Hematopoietic multipotent progenitor cell treated with erythropoietin and hydrocortisone succinate and interleukin-3 and kit ligand, for 8 days (in vitro differentiated cells): ENCODE results near the gene CAMK2B.
"Not testable (repeated sequence)": the region's sequence is repeated elsewhere in the genome, so short reads cannot be mapped to it uniquely, and the experiment has no call there.

Experiments used
- DNase-seq: peaks from one replicate; pipeline ENCODE4 v3.0.0-alpha.2; 2015

Gene CAMK2B

DNA sequence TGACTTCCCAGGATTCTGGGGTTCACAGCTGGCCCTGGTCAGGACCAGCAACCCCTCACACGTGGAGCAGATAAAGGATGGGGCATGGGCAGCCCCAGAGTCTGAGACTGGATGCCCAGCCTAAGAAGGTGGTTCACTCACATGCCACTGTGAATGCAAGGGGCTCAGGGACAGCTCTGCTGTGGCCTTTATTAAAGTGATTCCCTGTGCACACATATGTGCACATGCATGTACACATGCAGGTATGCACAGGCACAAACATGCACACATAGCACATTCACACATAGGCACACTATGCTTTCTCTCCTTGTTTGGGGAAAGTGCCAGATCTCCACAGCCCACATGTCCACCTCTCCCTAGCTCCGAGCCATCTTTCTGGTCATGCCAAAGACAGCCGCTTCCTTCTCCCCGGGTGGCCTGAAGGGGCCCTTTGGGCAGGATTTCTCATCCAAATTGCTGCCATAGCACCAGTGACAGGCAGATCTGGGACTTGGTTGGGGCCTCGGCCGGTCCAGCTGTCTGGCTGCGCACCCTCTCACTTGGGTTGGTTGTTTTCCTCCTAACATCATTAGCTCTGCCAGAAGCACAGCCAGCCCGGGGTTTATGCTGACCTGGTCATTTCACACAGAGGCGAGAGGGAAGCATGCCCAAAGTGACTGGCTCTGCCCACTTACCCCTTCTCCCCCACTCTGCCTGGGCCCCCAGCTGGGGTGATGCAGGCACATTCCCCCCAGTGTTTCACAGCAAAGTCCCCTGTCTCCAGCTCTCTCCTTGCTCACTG, 137.6 kb downstream of the CAMK2B start:
- no peak for DNase-seq

DNA sequence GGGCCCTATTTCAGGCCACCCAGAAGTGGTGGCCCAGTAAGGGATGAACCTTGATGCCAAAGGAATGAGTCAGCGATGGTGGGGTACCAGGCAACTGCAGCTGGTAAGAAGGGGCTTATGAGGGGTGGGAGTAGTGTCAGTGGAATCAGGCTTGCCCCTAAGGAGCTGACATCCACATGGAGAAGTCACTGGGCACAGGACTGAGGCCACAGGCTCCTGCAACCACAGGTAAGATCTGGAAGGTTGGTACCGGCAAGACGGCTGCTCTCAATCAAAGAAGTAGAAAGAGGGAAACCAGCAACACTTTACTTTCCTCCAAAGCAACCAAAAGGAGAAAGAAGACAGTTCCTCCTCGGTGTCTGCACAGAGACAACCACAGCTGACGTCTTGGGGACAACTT, 138.7 kb downstream of the CAMK2B start:
- no peak for DNase-seq

DNA sequence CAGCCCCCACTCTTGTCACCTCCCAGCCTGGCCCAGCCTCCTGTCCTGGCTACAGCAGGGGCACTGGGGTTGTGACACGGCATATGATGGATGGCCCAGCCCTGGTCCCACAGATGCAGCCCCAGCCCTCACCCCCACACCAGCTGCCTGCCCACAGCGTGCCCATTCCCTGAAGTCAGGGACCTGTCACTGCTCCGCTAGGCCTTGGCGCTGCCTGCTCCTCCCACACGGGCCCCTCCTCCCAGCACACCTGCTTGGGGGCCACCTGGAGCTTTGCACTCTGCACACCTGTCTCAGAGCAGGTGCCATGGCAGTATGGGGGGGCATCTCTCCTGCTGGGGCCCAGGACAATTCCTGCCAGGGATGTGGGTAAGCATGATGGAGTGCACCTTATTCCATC, 139.7 kb downstream of the CAMK2B start:
- no peak for DNase-seq

DNA sequence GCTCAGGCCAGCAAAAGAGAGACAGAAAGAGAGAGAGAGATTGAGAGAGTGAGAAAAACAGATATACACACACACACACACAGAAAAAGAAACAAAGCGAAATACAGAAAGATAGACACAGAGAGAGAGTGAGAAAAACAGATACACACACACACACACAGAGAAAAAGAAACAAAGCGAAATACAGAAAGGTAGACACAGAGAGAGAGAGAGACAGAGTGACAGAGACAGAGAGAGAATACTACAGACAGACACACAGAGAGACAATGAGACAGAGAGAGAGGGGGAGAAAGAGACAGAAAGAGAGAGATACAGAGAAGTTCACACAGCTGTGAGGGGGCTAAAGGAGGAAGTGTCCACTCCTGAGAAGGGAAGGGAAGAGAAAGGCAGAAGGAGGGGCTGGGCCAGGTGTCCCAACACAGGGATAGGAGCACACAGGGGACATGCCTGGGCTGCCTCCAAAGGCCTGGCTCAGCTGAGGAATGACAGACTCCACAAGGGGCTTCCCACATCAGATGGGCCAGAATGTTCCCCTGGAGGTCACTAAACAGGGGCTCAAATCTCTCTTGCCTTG, 140.4 kb downstream of the CAMK2B start:
- DNase-seq: no peak

DNA sequence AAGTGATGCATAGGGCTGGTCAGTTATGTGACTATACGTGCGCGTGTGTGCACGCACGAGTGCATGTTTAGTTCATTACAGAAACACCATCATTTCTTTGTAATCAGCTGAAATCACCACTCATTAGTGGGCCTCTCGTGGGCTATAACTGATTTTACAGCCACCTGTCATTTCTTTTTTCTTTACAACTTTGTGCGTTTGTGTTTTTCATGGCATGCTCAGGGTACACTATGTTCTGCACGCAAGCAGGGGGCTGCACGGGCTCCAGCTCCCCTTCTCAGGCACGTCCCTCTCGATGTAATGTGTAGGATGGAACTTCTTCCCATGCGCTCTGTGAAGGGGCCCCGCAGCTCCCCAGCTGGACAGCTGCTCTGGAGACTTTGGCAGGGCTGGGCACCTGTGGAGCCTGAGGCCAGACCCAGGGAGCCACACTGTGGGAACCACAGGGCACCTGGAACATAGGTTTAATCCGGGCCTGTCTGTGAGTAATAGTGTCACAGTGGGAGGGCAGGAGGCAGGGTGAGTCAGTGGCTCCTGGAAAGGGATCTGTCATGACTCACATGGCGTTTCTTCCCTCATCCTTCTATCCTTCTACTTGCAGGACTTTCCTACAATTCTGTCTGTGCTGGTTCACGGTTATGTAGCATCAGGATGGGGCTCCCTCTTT, 141.1 kb downstream of the CAMK2B start:
- DNase-seq: no peak

DNA sequence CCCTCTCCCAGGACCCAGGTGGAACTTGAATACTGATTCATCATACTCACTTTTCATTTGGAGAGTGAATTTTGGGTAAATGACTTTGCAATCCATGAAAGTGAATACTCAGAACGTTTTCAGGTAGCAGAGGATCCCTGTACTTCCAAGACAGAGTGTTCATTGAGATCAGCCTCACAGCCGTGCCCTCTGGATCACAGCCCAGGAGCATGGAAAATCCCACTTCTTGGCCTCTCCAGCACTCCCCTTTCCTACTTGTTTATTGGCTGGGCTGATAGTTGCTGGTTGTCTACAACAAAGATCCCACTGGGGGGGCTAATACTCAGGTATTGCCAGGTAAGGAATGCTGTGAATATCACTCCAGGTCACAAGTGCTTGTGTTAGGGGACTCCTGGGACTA, 142.0 kb downstream of the CAMK2B start:
- DNase-seq: no peak

DNA sequence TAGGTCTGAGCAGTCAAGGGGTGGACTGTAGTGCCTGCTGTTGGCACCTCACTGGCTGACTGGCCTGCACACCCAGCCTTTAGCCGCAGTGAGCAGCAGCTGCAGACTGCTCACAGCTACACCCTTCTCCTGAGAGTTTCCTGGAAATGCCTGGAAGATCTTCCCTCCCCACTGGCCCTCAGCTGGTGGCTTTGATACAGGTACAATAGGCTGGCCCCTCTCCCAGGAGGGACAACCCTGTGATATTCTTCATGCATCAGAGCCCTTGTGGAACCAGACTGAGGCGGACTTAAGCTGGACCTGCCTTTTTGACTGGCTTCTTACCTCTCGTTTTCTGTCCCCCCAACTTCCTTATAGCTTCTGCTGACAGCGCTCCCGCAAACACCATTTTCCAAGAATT, 142.6 kb downstream of the CAMK2B start:
- no peak for DNase-seq

DNA sequence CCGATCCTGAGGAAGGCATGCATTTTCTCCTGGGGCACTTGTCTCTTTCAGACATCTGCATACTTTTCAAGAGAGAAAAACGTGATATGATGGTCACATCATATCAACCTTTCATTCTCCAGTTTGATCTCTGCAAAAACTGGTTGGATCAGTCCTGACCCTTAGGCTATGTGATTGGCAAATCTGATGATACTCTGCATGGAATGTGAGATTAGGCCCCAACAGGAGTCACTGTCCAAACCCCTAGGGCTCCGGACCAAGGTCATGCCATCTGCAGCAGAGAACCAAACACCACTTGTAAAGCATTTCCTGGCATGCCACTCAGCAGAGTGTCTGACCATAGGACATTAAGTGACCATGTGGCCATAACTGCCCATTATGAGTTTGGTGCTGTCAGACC, 144.8 kb downstream of the CAMK2B start:
- no peak for DNase-seq

DNA sequence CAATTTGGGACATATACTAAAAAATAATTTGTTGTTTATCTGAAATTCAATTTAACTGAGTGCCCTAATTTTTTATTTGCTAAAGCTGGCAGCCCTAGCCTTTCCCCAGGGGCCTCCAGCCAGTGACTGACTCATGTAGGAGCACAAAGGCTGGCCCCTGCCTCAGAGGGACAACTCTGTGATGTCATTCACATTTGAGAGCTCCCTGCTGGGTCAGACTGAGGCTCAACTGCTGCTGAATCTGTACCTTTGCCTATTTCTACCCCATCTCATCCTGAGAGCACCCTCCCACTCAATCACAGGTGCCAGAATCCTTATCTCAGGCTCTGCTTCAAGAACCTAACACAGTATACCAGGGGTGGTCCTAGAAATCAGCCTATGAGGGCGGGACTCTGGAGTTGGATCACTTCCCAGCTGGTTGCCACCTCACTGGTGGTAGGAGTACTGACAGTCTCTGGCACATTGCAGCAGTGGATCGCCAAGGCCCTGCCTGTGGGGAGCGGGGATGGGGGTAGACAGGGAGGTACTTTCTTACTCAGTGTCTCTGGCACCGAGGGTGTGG, 147.7 kb downstream of the CAMK2B start:
- DNase-seq: no peak

DNA sequence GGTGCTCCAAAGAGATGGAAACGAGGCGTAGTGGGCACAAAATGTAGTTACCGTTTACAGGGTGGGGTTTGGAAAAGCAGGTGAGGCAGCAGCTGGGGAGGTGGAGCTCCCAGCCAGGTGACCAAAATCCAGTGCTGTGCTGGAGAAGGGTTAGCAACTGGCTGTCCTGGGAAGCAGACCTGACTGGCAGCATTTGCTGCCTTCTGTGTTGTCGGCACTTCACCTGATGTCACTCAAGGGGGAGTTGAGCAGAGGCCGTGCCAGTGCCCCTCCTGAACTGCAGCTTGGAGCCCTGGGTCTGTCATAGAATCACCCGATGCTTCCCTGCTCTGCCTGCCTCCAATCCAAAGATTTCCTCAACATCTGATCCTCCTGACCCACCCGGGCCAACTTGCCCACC, 148.9 kb downstream of the CAMK2B start:
- no peak for DNase-seq

DNA sequence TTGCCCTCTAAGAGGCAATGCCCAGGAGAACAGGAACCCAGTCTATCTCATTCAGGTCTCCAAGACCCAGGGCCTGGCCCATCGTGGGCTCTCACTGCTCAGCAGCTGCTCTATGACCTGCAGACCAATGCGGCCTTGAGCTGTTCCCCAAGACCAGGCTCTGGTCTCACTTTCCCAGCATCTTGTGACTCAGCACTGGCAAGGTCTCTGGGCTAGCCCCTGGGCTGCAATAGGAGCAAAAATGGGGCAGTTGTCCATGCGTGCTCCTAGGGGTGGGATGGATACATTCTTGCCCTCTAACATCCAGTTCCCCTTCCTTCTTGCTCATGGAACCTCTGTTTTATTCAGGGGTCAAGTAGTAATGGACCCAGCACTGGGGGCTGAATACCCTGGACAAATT, 149.7 kb downstream of the CAMK2B start:
- no peak for DNase-seq

DNA sequence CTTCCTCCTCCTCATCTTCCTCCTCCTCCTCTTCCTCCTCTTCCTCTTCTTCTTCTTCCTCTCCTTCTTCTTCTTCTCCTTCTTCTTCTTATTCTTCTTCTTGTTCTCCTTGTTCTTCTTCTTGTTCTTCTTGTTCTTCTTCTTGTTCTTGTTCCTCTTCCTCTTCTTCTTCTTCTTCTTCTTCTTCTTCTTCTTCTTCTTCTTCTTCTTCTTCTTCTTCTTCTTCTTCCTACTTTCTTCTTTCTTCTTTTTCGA, 150.8 kb downstream of the CAMK2B start:
- DNase-seq: not testable (repeated sequence)

DNA sequence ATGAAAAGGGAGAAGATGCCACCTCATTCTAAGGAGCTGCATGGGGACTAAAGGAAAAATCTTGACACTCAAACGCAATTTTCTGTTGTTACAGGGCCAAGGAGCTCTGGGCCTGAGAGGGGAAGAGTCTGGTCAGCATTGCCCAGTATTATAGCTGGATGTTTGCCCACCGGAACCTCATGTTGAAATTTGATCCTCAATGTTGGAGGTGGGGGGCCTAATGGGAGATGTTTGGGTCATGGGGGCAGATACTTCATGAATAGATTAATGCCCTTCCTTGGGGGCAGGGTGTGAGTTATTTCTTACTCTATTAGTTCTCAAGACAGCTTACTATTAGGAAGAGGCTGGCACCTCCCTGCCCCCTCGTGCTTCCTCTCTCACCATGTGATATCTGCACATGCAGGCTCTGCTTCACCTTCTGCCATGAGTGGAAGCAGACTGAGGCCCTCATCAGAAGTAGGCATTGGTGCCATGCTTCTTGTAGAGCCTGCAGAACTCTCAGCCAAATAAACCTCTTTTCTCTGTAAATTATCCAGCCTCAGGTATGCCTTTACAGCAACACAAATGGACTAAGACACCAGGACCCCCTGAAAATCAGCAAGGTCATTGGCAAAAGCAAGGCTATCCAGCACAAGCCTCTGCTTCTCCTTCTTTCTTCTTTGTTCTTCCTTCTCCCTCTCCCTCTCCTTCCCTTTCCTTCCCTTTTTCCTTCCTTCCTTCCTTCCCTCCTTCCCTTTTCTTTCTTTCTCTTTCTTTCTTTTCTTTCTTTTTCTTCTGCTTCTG, 151.3 kb downstream of the CAMK2B start:
- DNase-seq: no peak

DNA sequence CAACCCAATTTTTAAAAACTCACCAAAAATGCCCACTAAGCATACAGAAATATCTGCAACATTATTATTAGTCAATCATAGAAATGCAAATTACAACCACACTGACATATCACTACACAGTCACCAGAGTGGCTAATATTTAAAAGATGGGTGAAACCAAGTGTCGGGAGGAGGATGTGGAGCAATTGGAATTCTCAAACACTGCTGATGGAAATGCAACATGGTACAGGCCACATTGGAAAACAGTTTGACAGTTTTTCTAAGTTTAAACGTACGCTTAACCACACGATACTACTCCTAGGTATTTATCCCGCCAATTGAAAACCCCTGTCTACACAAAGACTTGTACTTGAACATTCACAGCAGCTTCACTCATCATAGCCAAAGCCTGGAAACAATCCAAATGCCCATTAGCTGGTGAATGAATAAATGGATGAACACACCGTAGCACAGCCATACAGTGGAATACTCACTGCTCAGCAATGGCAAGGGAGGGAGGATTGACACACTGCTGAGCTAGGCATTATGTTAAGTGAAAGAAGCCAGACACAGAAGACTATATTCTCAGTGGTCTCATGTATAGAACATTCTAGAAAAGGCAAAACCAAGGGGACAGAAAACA, 152.5 kb downstream of the CAMK2B start:
- no peak for DNase-seq

DNA sequence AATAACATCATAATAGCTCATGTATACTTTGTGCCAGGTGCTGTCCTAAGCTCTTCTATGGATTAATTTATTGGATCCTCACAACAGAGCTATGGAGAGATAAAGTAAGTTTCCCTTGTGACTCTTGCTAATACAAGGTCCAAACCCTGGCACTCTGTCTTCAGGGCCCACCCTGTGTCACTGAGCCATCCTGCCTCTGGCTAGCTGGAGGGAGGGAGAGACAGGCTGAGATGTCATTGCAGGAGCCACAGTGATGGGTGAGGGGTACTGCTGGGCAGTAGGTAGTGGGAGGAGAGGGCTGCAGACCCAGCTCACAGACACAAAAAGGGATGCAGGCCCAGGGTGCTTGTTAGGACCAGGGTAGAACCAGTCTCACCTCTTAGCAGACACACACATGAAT, 153.0 kb downstream of the CAMK2B start:
- no peak for DNase-seq

DNA sequence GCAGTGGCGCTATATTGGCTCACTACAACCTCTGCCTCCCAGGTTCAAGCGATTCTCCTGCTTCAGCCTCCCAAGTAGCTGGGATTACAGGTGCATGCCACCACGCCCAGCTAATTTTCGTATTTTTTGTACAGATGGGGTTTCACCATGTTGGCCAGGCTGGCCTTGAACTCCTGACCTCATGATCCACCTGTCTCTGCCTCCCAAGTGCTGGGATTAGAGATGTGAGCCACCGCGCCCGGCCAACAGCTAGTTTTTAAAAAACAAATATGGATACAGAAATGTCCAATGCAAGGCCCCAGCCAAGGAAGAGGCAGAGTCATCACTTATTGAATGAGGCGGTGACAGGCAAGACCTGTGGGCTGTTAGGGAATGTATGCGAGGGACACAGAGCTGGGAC, 153.5 kb downstream of the CAMK2B start:
- DNase-seq: not testable (repeated sequence)

DNA sequence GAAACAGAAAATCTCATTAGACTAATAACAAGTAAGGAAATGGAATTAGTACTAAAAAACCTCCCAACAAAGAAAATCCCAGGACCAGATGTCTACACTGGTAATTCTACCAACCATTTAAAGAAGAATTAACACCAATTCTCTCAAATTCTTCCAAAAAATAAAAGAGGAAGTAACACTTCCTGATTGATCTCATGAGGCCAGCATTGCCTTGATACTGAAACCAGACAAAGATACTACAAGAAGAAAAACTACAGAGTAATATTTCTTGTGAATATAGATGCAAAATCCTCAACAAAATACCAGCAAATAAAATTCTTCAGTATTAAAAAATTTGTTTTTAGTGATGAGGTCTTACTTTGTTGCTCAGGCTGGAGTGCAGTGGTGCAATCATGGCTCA, 157.5 kb downstream of the CAMK2B start:
- DNase-seq: no peak
